Fibroblast of skin of right biceps (primary cell): Measurements from ENCODE around the gene SLC27A1.
A peak's percentile ranks its signal among the peaks of the same experiment; 100 is the strongest.
"Not testable (repeated sequence)": the region's sequence is repeated elsewhere in the genome, so short reads cannot be mapped to it uniquely, and the experiment has no call there.

Source experiments
- DNase-seq: peaks from one replicate; pipeline ENCODE4 v3.0.0-alpha.2; 2013

Gene SLC27A1

DNA sequence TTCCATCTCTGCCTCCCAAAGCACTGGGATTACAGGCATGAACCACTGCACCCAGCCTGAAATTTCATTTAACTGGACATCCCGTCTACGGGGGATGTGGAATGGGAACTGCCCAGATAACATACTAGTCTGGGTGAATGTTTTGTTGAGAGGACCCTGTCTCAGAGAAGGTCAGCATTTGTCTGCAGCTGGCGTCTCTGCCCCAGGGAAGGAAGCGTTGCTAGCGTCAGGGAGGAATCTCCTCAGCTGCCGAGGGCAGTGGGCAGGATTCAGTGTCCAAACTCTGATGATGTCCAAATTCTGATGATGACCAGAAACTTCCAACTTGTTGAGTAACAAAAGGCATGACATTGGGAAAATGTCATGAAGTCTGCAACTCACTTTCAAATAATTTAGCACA lies 12.7 kb upstream of the SLC27A1 start:
- no peak for DNase-seq

DNA sequence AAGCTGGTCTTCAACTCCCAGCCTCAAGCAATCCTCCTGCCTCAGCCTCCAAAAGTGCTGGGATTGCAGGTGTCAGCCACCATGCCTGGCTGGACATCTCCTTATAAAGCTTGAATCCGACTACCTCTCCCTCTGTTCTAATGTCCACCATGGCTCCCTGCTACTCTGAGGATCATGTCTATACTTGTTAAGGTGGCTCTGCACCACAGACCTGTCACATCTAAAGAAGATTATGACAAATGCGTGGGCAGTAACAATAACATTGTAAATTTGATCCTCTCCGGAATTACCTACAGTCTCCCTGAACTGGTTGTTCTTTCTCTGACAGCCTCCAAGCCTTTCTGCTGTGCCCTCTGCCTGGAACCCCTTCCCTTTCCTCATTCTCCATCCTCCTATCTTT lies 11.4 kb upstream of the SLC27A1 start:
- no peak for DNase-seq

DNA sequence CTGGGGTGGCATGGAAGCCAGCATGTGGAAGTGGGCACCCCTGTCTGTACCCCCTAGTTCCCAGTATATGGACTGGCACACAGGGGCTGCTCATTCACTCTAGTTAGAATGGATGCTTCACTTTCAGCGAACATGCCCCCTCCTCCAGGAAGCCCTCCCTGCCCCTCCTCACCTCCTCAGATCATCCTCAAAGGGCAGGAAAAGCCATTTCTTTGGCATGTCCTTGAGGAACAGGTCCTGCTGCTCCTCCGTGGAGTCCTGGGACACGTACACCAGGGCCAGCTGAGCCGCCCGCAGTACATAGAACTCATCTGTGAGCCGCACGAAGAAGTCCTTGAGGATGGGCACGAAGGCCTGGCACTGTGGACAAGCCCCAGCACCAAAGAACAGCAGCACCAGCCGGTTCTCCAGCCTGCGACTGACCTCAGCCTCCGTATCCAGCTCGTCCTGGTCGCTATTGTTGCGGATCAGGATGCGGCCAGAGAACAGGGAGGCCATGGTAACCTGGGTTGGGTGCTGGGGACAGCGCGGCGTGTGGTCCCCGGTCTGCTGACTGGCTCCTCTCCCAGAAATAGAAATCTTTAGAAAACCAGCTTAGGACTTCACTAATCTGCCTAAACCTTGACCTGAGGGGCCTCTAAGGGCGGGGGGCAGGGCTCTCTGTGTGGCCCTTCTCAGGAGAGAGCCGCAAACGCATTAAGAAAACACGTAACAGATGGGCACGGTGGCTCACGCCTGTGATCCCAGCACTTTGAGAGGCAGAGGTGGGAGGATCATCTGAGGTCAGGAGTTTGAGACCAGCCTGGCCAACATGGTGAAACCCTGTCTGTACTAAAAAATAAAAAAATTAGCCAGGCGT lies 9.7 kb upstream of the SLC27A1 start, which contains the start of gene NXNL1:
NXNL1 (minus strand) TSS at position 555 of the 859 bp plus-strand sequence; CDS start at position 498, 57 bp downstream.
- DNase-seq = no peak

DNA sequence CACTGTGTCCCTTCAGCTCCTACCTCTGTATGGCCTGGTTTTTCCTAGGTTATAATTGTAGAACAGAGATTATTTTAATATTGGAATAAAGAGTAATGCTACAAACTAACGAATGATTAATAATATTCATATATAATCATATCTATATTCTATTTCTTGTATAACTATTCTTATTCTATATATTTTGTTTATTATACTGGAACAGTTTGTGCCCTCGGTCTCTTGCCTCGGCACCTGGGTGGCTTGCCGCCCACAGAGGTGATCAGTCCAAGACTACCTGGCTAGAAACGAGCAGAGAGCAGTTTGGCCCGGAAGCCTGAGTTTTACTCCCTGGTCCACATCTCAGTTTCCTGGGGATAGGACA lies 3.9 kb upstream of the SLC27A1 start:
- DNase-seq = no peak

DNA sequence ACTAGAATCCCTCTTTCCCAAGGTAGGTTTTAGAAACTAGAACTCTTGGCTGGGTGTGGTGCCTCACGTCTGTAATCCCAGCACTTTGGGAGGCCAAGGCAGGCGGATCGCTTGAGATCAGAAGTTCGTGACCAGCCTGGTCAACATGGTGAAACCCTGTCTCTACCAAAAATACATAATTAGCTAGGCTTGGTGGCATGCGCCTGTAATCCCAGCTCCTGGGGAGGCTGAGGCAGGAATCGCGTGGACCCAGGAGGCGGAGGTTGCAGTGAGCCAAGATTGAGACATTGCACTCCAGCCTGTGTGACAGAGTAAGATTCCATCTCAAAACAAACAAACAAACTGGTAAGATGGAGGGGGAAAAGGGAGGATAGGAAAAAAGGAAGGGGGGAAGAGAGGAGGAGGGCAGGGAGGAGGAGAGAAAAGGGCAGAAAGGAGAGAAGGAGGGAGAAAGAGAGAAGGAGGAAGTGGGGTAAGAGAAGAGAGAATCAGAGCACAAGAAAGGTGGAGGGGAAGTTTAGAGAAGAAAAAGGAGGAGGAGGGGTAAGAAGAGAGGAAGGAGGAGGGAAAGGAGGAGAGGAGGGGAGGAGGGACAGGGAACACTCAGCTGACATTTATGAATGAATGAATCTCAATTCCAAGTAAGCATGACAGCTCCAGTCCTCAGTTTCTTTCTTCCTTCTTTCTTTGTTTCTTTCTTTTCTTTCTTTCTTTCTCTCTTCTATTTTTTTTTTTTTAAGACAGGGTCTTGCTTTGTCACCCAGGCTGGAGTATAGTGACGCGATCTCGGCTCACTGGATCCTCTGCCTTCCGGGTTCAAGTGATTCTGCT lies 2.6 kb upstream of the SLC27A1 start:
- no peak for DNase-seq

DNA sequence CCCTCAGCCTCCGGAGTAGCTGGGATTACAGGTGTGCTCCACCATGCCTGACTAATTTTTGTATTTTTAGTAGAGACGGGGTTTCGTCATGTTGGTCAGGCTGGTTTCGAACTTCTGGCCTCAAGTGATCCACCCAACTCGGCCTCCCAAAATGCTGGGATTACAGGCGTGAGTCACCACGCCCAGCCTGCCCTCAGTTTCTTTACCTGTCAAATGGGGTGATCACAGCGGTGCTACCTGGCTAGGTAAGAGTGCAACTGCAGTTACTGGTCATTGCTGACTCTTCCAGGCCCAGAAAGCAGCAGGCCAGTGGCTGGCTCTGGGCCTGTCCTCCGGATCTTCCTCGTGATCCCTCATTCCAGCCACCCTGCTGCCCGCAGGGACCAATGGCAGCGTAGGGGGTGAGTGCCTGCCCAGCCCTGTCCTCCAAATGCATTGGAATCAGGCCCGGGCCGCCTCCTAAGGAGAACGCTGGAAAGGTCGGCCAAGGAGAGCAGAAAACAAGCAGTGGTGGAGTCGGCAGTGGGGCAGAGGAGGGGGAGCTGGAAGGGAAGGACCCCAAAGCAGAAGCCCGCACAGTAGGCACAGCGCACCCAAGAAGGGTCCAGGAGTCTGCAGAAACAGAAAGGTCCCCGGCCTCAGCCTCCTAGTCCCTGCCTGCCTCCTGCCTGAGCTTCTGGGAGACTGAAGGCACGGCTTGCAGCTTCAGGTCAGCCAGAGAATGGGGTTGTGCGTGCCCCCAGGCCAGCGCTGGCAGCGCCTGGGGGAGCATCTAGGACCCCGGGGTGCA lies 1.8 kb upstream of the SLC27A1 start:
- DNase-seq = no peak

DNA sequence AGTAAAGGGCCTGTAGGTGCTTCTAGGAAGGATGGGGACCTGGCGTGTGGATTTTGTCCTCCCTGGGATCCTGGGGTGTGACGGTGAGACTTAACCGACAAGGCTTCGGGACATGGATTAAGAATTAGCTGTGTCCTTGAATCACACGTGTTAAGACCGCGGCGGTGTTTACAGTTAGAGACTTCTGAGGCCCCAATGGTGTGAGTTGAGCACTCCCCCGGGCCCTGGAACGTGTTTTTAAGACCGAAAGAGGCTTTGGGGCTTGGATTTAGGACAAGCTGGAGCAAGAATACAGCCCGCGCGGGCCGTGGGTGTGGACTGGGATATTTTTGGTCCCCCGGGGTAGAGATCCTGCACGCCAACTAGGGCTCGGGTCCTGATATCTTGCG lies 1.2 kb upstream of the SLC27A1 start:
- no peak for DNase-seq

DNA sequence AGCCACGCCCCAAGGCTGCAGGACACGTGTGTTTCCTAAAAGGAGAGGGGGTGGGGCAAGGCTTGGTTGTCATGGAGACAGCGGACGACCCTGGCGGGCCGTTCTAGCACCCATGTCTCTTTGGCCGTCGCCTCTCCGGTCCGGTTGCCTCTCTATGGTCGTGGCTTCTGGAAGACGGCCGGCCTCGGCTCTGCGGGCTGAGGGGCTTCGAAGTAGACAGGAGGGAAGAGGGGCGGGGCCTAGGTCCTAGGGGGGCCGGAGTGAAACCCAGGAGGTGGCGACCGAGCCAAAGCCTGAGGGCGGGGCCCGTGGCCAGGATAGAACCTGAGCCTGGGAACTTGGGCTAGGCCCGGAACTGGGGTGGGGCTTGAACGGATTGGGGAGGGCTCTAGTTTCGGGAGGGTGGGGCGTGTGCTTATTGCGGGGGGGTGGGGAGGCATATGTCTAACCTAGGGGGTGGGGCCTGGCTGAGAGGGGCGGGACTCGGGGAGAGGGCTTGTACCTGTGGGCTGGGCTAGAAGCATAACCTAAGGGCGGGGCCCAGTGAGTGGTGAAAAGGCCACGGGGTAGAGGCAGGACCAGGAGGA lies 750 bp upstream of the SLC27A1 start:
- peak; percentile 96 for DNase-seq

DNA sequence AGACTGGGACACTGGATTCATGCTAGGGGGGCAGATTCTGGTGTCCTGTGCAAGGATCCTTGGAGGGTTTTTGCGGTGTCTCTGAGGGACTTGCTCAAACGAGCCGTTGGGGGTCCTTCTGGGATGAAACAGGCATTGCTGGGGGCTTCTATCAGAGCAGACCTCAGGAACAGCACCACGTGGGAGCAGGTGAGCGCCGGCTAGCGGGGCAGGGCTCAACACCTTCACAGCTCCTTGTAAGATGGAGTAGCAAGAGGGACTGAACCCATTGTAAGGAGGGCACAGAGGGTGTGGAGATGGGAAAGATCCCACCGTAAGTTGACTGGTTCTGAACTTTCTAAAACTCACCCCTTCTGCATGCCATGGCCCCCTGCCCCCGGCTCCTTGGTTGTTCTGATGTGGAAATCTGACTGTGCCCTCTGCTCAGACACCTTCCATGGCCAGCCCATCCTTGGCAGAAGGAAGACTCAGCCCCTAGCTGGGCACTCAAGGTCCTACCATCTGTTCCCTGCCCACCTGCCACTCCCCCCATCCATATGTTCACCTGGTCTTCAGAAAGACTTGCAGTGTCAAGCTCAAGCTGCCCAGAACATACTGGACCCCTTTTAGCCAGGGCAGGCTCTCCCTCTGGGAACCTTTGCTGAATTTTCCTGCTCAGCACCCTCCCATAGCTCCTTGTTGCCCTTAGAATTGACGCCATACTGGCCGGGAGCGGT lies 1.2 kb downstream of the SLC27A1 start:
- DNase-seq = no peak

DNA sequence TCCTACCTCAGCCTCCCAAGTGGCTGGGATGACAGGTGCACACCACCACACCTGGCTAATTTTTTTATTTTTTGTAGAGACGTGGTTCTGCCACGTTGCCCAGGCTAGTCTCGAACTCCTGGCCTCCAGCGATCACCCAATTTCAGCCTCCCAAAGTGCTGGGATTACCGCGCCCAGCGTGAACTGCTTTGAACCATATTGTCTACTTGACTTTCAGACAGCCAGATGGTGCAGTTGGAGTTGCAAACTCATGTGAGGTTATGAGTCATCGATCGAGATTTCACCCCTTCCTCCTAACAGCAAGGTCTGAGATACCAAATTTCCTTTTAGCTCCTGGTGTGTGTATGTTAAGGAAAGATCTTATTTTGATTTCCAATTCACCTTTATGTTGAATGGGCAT lies 2.7 kb downstream of the SLC27A1 start:
- peak; percentile 79 for DNase-seq

DNA sequence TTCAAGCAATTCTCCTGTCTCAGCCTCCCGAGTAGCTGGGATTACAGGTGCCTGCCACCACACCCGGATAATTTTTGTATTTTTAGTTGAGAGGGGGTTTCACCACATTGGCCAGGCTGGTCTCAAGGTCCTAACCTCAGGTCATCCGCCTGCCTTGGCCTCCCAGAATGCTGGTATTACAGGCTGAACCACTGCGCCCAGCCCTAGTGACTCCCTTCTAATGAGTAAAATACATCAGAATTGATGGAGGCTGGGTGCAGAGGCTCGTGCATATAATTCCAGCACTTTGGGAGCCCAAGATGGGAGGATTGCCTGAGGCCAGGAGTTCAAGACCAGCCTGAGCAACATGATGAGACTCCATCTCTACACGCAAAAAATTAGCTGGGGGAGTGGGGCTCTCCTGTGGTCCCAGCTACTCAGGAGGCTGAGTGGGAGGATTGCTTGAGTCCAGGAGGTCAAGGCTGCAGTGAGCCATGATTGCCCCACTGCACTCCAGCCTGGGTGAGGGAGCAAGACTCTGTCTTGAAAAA lies 4.8 kb downstream of the SLC27A1 start:
- not testable (repeated sequence) for DNase-seq

DNA sequence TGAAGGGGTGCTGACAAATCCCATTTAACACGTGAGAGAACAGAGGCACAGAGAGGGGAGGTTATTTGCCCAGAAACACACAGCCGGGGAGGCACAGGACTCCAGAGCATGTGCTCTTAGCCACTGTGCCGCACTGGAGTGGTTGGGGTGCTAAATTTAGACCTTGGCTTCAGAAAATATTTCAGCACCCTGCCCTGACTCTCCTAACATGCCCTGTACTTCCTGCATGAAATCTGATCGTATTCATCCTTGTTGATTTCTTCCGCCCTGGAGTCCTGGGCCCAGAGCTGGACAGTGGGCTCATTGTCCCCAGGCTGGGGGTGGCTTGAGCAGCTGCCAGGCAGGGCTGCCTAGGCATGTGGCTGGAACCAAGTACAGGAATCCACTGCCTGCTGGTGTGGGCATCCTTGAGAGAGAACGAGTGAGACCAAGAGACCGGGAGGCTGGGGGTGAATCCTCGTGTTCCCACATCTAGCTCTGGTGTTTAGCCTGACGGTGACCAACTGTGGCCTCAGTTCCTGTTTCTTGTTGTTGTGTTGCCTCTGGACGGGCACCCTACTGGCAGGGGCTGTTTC lies 5.3 kb downstream of the SLC27A1 start:
- peak; percentile 34 for DNase-seq

DNA sequence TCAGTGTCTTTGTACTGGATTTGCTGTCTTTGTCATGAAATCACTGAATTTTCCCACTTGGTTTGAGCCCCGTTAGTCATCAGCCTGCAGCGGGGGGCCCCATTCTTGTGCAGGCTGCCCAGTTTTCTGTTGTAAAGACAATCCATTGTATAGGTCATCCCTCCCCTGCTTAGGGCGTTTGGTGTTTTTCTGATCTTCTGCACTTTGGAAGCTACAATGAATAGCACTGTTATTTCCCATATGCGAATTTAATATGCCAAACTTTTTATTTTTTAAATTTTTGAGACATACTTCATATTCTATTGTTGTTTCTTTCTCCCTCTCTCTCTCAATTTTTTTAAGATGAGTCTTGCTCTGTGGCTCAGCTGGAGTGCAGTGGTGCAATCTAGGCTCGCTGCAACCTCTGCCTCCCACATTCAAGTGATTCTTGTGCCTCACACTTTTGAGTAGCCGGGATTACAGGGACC lies 9.0 kb downstream of the SLC27A1 start:
- peak; percentile 84 for DNase-seq

DNA sequence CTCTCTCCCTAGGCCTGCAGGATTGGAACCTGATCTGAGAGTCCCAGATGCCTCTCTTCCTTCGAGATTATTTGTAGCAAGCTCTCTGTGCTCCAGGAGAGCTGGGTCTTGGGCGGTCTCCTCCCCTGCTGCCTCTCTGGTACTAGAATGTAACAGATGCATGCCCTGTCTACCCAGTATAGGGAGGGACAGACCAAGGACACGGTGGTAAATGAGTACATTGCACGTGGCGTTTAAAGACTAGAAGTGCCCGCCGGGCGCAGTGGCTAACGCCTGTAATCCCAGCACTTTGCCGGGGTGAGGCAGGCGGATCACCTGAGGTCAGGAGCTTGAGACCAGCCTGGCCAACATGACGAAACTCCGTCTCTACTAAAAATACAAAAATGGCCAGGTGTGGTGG lies 11.7 kb downstream of the SLC27A1 start:
- no peak for DNase-seq

DNA sequence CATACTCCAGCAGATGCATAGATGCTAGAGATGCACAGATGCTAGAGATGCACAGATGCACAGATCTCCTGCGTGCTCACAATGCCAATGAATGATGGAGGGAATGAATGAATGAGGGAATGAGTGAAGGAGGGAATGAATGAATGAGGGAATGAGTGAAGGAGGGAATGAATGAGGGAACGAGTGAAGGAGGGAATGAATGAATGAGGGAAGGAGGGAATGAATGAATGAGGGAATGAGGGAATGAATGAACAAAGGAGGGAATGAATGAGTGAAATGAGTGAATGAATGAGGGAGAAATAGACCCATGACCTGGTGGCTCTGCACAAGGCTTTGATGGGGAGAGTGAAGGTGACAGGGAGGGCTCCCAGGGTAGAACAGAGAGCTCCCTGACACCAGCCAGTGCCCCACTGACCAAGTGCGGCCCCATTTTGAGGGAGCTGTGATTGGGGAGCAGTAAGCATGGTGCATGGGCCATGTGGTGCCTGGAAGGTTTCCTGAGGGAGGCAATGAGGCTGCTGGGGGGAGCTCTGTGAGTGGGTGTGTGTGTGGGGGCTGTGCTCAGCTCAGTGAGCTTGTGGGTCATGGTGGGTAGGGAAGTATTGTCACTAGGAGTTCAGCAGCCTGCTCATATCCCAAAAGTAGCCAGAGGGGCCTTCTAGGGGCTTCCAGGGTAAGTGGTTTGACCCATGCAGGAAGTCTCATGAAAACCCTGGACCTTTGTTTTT lies 12.7 kb downstream of the SLC27A1 start:
- no peak for DNase-seq

DNA sequence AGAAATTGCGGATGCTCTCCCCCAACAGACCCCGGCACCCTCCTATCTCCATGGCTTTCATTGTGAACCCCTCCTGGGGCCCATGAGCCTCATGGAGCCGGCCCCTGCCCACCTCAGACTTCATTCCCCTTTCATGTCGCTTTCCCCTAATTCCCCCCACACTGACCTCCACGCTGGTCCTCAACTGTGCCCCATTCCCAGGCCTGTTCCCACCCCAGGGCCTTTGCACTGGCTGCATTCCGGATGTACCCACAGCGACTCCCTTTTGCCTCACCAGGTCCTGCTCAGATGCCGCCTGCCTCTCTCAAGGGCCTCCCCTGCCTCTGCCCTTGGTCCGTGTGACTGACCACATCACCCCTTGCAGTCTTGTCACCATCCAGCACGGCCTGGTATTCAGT lies 13.3 kb downstream of the SLC27A1 start:
- DNase-seq = no peak

DNA sequence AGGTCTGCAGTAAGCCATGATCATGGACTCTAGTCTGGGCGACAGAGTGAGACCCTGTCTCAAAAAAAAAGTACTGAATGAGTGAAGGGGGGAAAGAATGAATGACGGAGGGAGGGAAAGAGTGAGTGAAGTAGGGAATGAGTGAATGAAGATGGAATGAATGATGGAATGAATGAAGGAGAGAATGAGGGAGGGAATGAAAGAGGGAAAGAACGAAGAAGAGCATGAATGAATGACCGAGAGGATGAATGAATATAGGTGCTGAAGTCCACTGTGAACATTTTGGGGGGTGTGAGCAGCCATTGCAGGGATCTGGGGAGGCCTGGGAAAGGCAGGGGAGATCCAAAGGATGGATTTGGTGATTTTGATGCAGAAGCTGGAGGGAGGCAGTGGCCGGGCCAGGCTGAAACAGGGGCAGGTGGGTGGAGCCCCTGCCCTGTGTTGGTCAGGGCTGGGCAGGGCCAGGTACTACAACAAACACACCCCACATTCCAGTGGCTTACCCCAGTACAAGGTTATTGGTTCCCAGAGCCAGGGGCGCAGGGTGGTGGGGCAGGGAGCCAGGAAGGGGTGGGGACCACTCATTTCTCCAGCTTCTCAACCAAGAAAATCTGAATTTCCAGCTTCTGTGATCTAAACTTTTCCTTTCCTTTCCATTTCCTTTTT lies 14.3 kb downstream of the SLC27A1 start:
- DNase-seq = no peak

DNA sequence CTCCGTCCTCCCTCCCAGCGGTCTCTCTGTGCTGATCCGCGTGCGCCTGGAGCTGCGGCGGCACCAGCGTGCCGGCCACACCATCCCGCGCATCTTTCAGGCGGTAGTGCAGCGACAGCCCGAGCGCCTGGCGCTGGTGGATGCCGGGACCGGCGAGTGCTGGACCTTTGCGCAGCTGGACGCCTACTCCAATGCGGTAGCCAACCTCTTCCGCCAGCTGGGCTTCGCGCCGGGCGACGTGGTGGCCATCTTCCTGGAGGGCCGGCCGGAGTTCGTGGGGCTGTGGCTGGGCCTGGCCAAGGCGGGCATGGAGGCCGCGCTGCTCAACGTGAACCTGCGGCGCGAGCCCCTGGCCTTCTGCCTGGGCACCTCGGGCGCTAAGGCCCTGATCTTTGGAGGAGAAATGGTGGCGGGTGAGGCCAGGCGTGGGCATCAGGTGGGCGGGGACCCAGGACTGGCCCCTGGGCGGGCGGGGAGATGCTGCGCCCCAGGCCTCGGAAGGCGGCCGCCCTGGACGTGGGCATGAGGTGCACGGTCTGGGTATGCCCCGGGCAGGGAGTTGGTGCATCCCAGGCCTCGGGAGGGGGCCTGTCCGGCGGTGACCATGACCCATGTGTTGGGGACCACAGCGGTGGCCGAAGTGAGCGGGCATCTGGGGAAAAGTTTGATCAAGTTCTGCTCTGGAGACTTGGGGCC lies 16.4 kb downstream of the SLC27A1 start:
- DNase-seq = no peak
